PC-3 (cell line): Measurements from ENCODE around the gene WWP2. TPM values are rescaled to one million over a fixed set of nuclear protein-coding genes. Genes with fewer than 3 reads are reported as not detected.

Experiments used
- ATAC-seq: fragments of 200-7000 bp; cut with Tn5 transposase; 2 replicates; pipeline ENCODE4 v1.9.1; 2020; ENCODE audit warnings: mild to moderate bottlenecking, moderate library complexity
- BruUV-seq: library from RNA; stranded (reverse); fragments of 400-500 nt; replicated peaks from 2 replicates; lab custom pipeline; 2021; lab: Mats Ljungman, UMichigan
- CTCF ChIA-PET: fragments of 300-600 bp; sonication (Branson Sonifier 250); formaldehyde crosslinking; loops from one replicate; lab custom pipeline; 2022; ENCODE audit warnings: antibody characterized with exemption; lab: Charles Lee
- POLR2A ChIA-PET: fragments of 300-600 bp; sonication (Branson Sonifier 250); formaldehyde crosslinking; loops from one replicate; lab custom pipeline; 2022; ENCODE audit warnings: antibody characterized with exemption; ENCODE audit not compliant: unreplicated experiment; lab: Charles Lee
- DNase-seq: peaks from one replicate; pipeline ENCODE4 v3.0.0-alpha.2; 2015
- H2AFZ ChIP-seq: fragments of 300-600 bp; sonication (generic); 2 replicates; pipeline ENCODE4 v1.6.0; 2016; ENCODE audit warnings: antibody characterized with exemption, low read length
- H3F3A ChIP-seq: fragments of 300-600 bp; sonication (generic); one replicate; pipeline ENCODE4 v1.6.0; 2017; ENCODE audit warnings: antibody characterized with exemption, low read length, control low read depth, mild to moderate bottlenecking; ENCODE audit not compliant: unreplicated experiment
- H3K27ac ChIP-seq: fragments of 300-600 bp; sonication (generic); 2 replicates; pipeline ENCODE4 v1.5.1; 2016; ENCODE audit warnings: mild to moderate bottlenecking, low read length
- H3K27me3 ChIP-seq: fragments of 300-600 bp; sonication (generic); 2 replicates; pipeline ENCODE4 v1.6.1; 2016; ENCODE audit warnings: low read length, mixed read lengths
- H3K36me3 ChIP-seq: fragments of 300-600 bp; sonication (generic); 2 replicates; pipeline ENCODE4 v1.6.1; 2016; ENCODE audit warnings: low read depth, mixed run types, low read length, mixed read lengths
- H3K4me1 ChIP-seq: fragments of 300-600 bp; sonication (generic); 2 replicates; pipeline ENCODE4 v1.5.1; 2016; ENCODE audit warnings: low read length; ENCODE audit not compliant: insufficient read depth
- H3K4me2 ChIP-seq: fragments of 300-600 bp; sonication (generic); 2 replicates; pipeline ENCODE4 v1.6.0; 2016; ENCODE audit warnings: low read length
- H3K4me3 ChIP-seq: fragments of 300-600 bp; sonication (generic); 2 replicates; pipeline ENCODE4 v1.5.1; 2016; ENCODE audit warnings: mild to moderate bottlenecking, low read length, mixed read lengths
- H3K79me2 ChIP-seq: fragments of 300-600 bp; sonication (generic); 2 replicates; pipeline ENCODE4 v1.6.1; 2017; ENCODE audit warnings: low read length, mixed read lengths
- H3K9ac ChIP-seq: fragments of 300-600 bp; sonication (generic); 2 replicates; pipeline ENCODE4 v1.6.0; 2016; ENCODE audit warnings: mild to moderate bottlenecking, low read length
- H3K9me2 ChIP-seq: fragments of 300-600 bp; sonication (generic); replicated peaks from 2 replicates; pipeline ENCODE4 v1.6.1; 2016; ENCODE audit warnings: mixed run types, low read length, mixed read lengths
- H3K9me3 ChIP-seq: fragments of 300-600 bp; sonication (generic); 2 replicates; pipeline ENCODE4 v1.6.1; 2016; ENCODE audit warnings: low read length, mixed read lengths
- H4K20me1 ChIP-seq: fragments of 300-600 bp; sonication (generic); 2 replicates; pipeline ENCODE4 v1.6.1; 2016; ENCODE audit warnings: low read length, mixed read lengths
- EZH2 ChIP-seq: fragments of 300-600 bp; sonication (generic); IDR thresholded peaks from one replicate; pipeline ENCODE4 v1.6.1; 2017; ENCODE audit warnings: antibody characterized with exemption, mild to moderate bottlenecking, low read length; ENCODE audit not compliant: unreplicated experiment
- EZH2phosphoT487 ChIP-seq: fragments of 300-600 bp; sonication (generic); IDR thresholded peaks from 2 replicates; pipeline ENCODE4 v1.6.1; 2018; ENCODE audit warnings: mild to moderate bottlenecking, antibody characterized with exemption, low read length, borderline replicate concordance
- intact Hi-C: fragments of 100-400 bp; cut with micrococcal nuclease; formaldehyde crosslinking; loops from 2 replicates; pipeline ENCODE4 v1.9.0; 2023
- total RNA-seq: library from RNA; depleted of rRNA; stranded (reverse); fragments of >200 nt; gene quantifications from 2 replicates; pipeline ENCODE4 v1.2.3, GENCODE V29; 2014
- TF ChIP-seq, protein P1 (sequence below): fragments of 300-600 bp; sonication (generic); conservative IDR thresholded peaks from 2 replicates; pipeline ENCODE4 v1.5.1; 2017; ENCODE audit warnings: antibody characterized with exemption, low read depth, mild to moderate bottlenecking, low read length

Gene WWP2
- total RNA-seq, 1 experiment from 2014 or later: 15.8 TPM

DNA sequence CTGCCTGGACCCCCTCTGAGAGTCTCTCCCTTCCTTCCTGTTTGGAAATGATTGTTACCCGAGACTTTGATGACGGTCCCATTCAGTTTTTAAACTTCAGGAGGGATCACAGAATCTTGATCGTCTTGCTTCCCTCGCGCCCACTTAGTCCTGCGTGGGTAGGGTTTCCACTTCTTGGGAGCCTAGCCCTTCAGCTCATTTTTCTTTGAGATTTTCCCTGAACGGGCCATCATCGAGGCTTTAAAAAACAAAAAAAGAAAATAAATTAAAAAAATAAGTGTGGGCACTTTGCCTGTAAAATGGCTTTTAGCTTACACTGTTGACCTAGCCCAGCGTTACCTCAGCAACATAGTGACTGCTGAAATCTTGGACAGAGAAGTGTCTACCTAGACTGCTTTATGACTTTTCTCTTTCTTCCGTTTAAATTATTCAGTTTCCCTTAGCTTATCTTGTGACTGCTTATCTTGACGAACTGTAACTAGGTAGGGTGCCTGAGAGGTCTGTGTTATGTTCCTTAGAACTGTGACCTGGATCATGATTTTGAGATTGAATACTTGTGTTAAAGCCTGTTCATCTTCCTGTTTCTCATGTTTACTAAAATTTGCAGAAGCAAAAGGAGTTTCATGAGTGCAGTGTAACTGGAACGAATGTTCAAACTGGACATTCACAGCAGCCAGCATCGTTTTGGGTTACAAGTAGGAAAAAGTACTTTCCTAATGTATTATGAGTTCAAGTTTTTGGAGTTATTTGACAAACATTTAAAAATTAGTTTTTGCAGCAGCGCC lies 874 bp downstream of the WWP2 start:
- Histone ChIP-seq H3K36me3 (no peaks in the 10 kb centered on the region), H3K79me2 (peaks cover 28% of the 10 kb centered on the region), H3K9me3 (no peaks in the 10 kb centered on the region), H3K4me1 (peaks cover 17% of the 10 kb centered on the region), H2AFZ (peak overlapping the region; percentile 95), H3K9me2 (no peaks in the 10 kb centered on the region), H4K20me1 (no peaks in the 10 kb centered on the region), H3K4me2 (peak overlapping the region; percentile 87), H3K4me3 (peak overlapping the region; percentile 95), H3K27ac (peak overlapping the region; percentile 57), H3K27me3 (no peaks in the 10 kb centered on the region), H3K9ac (peak overlapping the region; percentile 90), H3F3A (no peaks in the 10 kb centered on the region)
- TF ChIP-seq EZH2phosphoT487 (no peak), EZH2 (no peak)
- TF ChIP-seq, protein P1, sequence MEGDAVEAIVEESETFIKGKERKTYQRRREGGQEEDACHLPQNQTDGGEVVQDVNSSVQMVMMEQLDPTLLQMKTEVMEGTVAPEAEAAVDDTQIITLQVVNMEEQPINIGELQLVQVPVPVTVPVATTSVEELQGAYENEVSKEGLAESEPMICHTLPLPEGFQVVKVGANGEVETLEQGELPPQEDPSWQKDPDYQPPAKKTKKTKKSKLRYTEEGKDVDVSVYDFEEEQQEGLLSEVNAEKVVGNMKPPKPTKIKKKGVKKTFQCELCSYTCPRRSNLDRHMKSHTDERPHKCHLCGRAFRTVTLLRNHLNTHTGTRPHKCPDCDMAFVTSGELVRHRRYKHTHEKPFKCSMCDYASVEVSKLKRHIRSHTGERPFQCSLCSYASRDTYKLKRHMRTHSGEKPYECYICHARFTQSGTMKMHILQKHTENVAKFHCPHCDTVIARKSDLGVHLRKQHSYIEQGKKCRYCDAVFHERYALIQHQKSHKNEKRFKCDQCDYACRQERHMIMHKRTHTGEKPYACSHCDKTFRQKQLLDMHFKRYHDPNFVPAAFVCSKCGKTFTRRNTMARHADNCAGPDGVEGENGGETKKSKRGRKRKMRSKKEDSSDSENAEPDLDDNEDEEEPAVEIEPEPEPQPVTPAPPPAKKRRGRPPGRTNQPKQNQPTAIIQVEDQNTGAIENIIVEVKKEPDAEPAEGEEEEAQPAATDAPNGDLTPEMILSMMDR: no peak
- TSS peak; percentile 50 for BruUV-seq
- intact Hi-C loops: no loop called here
- peak; percentile 21 for DNase-seq
- peak; percentile 59 for ATAC-seq
- CTCF ChIA-PET: no interaction called here
- POLR2A ChIA-PET: interaction anchor here (0.5 kb wide), 1 partner anchor 156 kb away, joined by 3 read pairs; no protein-coding TSS in a partner anchor

DNA sequence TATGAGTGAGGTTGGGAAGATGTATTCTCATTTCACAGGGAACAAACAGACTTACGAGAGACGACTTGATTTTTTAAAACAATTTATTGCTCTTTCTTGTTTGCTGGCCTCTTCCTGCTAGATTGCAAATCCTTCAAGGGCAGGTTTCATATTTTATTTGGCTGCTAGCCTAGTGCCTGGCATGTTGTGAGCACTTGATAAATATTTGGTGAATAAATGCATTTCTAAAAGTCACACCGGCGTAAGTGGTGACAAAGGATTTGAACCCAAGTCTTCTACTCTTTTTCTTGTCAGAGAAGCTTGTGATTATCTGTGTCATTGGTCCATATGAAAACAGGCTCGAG lies 1.4 kb downstream of the WWP2 start:
- DNase-seq: no peak
- Histone ChIP-seq H3K27ac (no peak overlapping the region), H3K9ac (peak overlapping the region; percentile 90; the same call in 1 of the 2 replicates), H3K9me2 (no peaks in the 10 kb centered on the region), H2AFZ (peak overlapping the region; percentile 95; the same call in 1 of the 2 replicates), H3K4me2 (peak overlapping the region; percentile 87), H3F3A (no peaks in the 10 kb centered on the region), H3K36me3 (no peaks in the 10 kb centered on the region), H4K20me1 (no peaks in the 10 kb centered on the region), H3K9me3 (no peaks in the 10 kb centered on the region), H3K27me3 (no peaks in the 10 kb centered on the region), H3K4me1 (peaks cover 17% of the 10 kb centered on the region), H3K4me3 (peak overlapping the region; percentile 95), H3K79me2 (peaks cover 29% of the 10 kb centered on the region)
- no TSS peak for BruUV-seq
- POLR2A ChIA-PET: no interaction called here
- intact Hi-C loops: no loop called here
- TF ChIP-seq, protein P1: no peak
- TF ChIP-seq EZH2phosphoT487 (no peak), EZH2 (no peak)
- CTCF ChIA-PET: no interaction called here
- no peak for ATAC-seq

DNA sequence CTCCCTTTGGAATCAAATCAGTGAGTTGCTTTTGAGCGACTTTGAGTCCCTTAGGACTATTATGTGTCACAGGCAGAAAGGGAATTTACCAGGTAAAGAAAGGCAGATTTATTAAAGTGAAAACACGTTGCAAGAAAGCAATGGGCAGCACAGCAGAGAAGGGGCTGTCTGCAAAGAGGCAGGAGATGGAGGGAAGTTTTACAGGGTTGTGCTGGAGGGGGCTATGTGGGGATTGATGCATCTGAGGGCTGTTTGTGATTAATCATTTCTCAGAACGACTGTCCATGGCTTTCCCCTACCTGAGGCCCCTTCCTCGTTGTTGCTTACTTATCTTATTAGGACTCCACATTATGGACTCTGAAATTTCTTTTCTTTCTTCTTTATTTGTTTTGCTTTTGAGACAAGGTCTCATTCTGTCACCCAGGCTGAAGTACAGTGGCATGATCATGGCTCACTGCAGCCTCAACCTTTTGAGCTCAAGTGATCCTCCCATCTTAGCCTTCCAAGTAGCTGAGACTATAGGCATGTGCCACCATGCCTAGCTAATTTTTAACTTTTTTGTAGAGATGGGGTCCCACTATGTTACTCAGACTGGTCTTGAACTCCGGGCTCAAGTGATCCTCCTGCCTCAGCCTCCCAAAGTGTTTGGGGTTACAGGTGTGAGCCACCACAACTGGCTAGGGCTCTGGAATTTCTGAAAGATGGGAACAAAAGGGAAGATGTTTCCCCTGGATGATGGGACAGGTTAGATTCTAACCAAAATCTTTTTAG lies 5.5 kb downstream of the WWP2 start:
- no peaks in the 10 kb centered on the region for H4K20me1 ChIP-seq
- DNase-seq: no peak
- no peaks in the 10 kb centered on the region for H3K27me3 ChIP-seq
- H2AFZ ChIP-seq: no peak overlapping the region
- BruUV-seq: no TSS peak
- H3K9me3 ChIP-seq: no peaks in the 10 kb centered on the region
- no peaks in the 10 kb centered on the region for H3F3A ChIP-seq
- no peak overlapping the region for H3K27ac ChIP-seq
- ChIA-PET POLR2A (no interaction called here), CTCF (no interaction called here)
- peaks cover 33% of the 10 kb centered on the region for H3K79me2 ChIP-seq
- TF ChIP-seq EZH2 (no peak), EZH2phosphoT487 (no peak)
- TF ChIP-seq, protein P1: no peak
- intact Hi-C loops: no loop called here
- no peak overlapping the region for H3K4me2 ChIP-seq
- H3K9me2 ChIP-seq: no peaks in the 10 kb centered on the region
- no peak for ATAC-seq
- no peak overlapping the region for H3K9ac ChIP-seq
- no peaks in the 10 kb centered on the region for H3K36me3 ChIP-seq
- peaks cover 10% of the 10 kb centered on the region for H3K4me1 ChIP-seq
- no peak overlapping the region for H3K4me3 ChIP-seq
